HEK293 (cell line): ENCODE results near the gene RGS14.

Source experiments
- CTCF ChIA-PET: fragments of 350-600 bp; formaldehyde crosslinking; extraction: SDS; loops from one replicate; lab custom pipeline; 2021; ENCODE audit warnings: antibody characterized with exemption; lab: Yijun Ruan, JAX
- POLR2A ChIA-PET: fragments of 300-600 bp; formaldehyde crosslinking; extraction: SDS; loops from one replicate; lab custom pipeline; 2020; ENCODE audit warnings: antibody characterized with exemption, inconsistent platforms; lab: Yijun Ruan, JAX
- H3K27ac ChIP-seq: fragments of 200-500 bp; sonication (Bioruptor generic); 2 replicates; pipeline ENCODE4 v1.5.1; 2014; ENCODE audit warnings: low read depth, low read length, control low read depth, inconsistent platforms; ENCODE audit errors: extremely low read depth
- H3K36me3 ChIP-seq, 2 experiments: fragments of 200-500 bp in 1 of 2; sonication (Bioruptor generic) in 1 of 2; 1 replicate in 1 of 2; 2 replicates in 1 of 2; pipeline ENCODE4 v1.5.1; 2014 to 2017; ENCODE audit warnings: inconsistent platforms in 2 of 2, low read length in 2 of 2; ENCODE audit not compliant: control insufficient read depth in 2 of 2, insufficient read depth in 1 of 2
- H3K4me1 ChIP-seq: fragments of 200-500 bp; sonication (Bioruptor generic); 2 replicates; pipeline ENCODE4 v1.5.1; 2014; ENCODE audit warnings: mild to moderate bottlenecking, low read length, inconsistent platforms; ENCODE audit not compliant: control insufficient read depth, insufficient read depth
- H3K4me3 ChIP-seq: 2 replicates; pipeline ENCODE4 v1.5.1; 2011; ENCODE audit warnings: low read depth, mild to moderate bottlenecking, control low read depth, low read length, moderate library complexity
- H3K9me3 ChIP-seq: fragments of 200-500 bp; sonication (Bioruptor generic); 2 replicates; pipeline ENCODE4 v1.5.1; 2014; ENCODE audit warnings: low read depth, low read length, inconsistent platforms; ENCODE audit not compliant: control insufficient read depth, insufficient read depth
- GLIS2 ChIP-seq: fragments of 450-650 bp; formaldehyde crosslinking; IDR thresholded peaks from 2 replicates; pipeline ENCODE4 v1.5.1; 2016; ENCODE audit warnings: missing biosample characterization, missing genetic modification characterization
- OSR2 ChIP-seq: fragments of 450-650 bp; formaldehyde crosslinking; IDR thresholded peaks from 2 replicates; pipeline ENCODE4 v1.5.1; 2016; ENCODE audit warnings: missing biosample characterization, missing genetic modification characterization
- PRDM1 ChIP-seq: fragments of 450-650 bp; formaldehyde crosslinking; IDR thresholded peaks from 2 replicates; pipeline ENCODE4; 2016; ENCODE audit warnings: missing biosample characterization, missing genetic modification characterization
- RBAK ChIP-seq: fragments of 450-650 bp; formaldehyde crosslinking; IDR thresholded peaks from 2 replicates; pipeline ENCODE4 v1.5.1; 2016; ENCODE audit warnings: missing biosample characterization, missing genetic modification characterization
- ZNF133 ChIP-seq: fragments of 450-650 bp; formaldehyde crosslinking; IDR thresholded peaks from 2 replicates; pipeline ENCODE4 v1.5.1; 2016; ENCODE audit warnings: missing biosample characterization, missing genetic modification characterization
- ZNF221 ChIP-seq: fragments of 450-650 bp; formaldehyde crosslinking; IDR thresholded peaks from 2 replicates; pipeline ENCODE4 v1.5.1; 2017; ENCODE audit warnings: missing biosample characterization, missing genetic modification characterization, borderline replicate concordance
- ZNF239 ChIP-seq: fragments of 450-650 bp; formaldehyde crosslinking; IDR thresholded peaks from 2 replicates; pipeline ENCODE4 v1.5.1; 2016; ENCODE audit warnings: missing biosample characterization, missing genetic modification characterization
- ZNF341 ChIP-seq: fragments of 450-650 bp; formaldehyde crosslinking; IDR thresholded peaks from 2 replicates; pipeline ENCODE4; 2016; ENCODE audit warnings: low read depth, missing biosample characterization, missing genetic modification characterization
- ZNF548 ChIP-seq: fragments of 450-650 bp; formaldehyde crosslinking; IDR thresholded peaks from 2 replicates; pipeline ENCODE4 v1.5.1; 2016; ENCODE audit warnings: missing biosample characterization, missing genetic modification characterization
- ZNF561 ChIP-seq: fragments of 450-650 bp; IDR thresholded peaks from 2 replicates; pipeline ENCODE4 v1.5.1; 2018; ENCODE audit warnings: missing biosample characterization, missing genetic modification characterization, borderline replicate concordance
- ZNF660 ChIP-seq: fragments of 450-650 bp; IDR thresholded peaks from 2 replicates; pipeline ENCODE4 v1.5.1; 2018; ENCODE audit warnings: missing biosample characterization, mild to moderate bottlenecking, missing genetic modification characterization
- ZNF777 ChIP-seq: fragments of 450-650 bp; formaldehyde crosslinking; IDR thresholded peaks from 2 replicates; pipeline ENCODE4 v1.5.1; 2017; ENCODE audit warnings: missing biosample characterization, missing genetic modification characterization, borderline replicate concordance
- TF ChIP-seq, protein P1 (sequence below): sonication (generic); formaldehyde crosslinking; IDR thresholded peaks from 2 replicates; pipeline ENCODE4 v1.8.1; 2022; ENCODE audit warnings: mild to moderate bottlenecking, moderate library complexity, missing genetic modification reagents
- TF ChIP-seq, protein P2 (sequence below): fragments of 450-650 bp; formaldehyde crosslinking; IDR thresholded peaks from 2 replicates; pipeline ENCODE4; 2016; ENCODE audit warnings: missing biosample characterization, missing genetic modification characterization
- TF ChIP-seq, protein P3 (sequence below): fragments of 450-650 bp; formaldehyde crosslinking; IDR thresholded peaks from 2 replicates; pipeline ENCODE4 v1.5.1; 2016; ENCODE audit warnings: missing biosample characterization, missing genetic modification characterization
- TF ChIP-seq, protein P4 (sequence below): fragments of 450-650 bp; formaldehyde crosslinking; IDR thresholded peaks from 2 replicates; pipeline ENCODE4 v1.5.1; 2017; ENCODE audit warnings: missing biosample characterization, missing genetic modification characterization
- TF ChIP-seq, protein P5 (sequence below): fragments of 450-650 bp; formaldehyde crosslinking; IDR thresholded peaks from 2 replicates; pipeline ENCODE4 v1.5.1; 2016; ENCODE audit warnings: missing biosample characterization, missing genetic modification characterization
- TF ChIP-seq, protein P6 (sequence below): fragments of 450-650 bp; formaldehyde crosslinking; conservative IDR thresholded peaks from 2 replicates; pipeline ENCODE4 v1.5.1; 2016; ENCODE audit warnings: low read depth, missing biosample characterization, missing genetic modification characterization

The RGS14 gene

DNA sequence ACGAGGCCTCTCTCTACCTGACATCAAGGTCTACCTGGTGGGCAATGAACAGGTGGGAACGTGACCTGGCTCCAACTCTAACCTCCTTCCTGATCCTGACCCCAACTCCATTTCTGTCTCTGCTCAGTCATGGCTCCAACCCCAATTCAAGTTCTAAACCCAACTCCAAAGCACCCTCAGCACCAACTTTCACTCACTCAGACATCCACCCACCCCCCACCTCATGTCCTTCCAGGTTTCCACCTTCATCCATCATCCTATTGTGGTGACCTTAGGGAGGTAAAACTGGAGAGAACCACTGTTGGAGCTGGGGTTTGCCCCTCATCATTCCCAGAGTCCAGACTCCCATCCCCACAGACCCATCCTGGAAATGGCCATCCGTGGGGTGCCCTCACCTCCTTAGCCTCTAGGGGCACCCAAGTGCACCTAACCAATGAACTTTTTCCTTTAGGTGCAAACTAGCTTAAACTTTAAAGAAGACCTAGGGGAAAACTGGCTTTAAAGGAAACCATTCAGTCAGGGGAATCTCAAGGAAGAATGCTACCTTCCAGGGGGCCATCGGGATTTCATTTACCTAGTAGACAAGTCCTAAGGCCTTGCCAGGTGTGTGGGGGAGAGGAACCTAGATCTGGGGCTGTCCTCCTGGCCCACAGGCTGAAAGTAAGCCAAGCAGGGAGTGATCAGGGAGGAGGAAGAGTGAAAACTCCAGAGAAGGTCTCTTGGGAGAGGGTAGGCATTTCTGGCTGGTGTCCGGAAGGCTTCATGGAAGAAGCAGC lies 11.3 kb downstream of the RGS14 start:
- Histone ChIP-seq H3K4me1 (peaks cover 6% of the 10 kb centered on the region; the same call in 1 of the 2 replicates), H3K9me3 (no peaks in the 10 kb centered on the region), H3K36me3 (peaks cover 0 to 5% of the 10 kb centered on the region in 2 experiments; a peak in 1 of 3 replicates), H3K27ac (no peak overlapping the region), H3K4me3 (no peak overlapping the region)
- ChIA-PET POLR2A (no interaction called here), CTCF (interaction anchor here (0.6 to 6.1 kb wide), 17 partner anchors 10 to 219 kb away, joined by 3 to 65 read pairs (median 5); partner anchors contain the start of genes GRK6, LMAN2 and PFN3)
- TF ChIP-seq PRDM1 (tag by site-specific recombination): peak; percentile 14; the same call in 1 of the 2 replicates
- no peak for TF ChIP-seq ZNF133
- TF ChIP-seq ZNF548 (tag by site-specific recombination): no peak
- TF ChIP-seq, protein P1, sequence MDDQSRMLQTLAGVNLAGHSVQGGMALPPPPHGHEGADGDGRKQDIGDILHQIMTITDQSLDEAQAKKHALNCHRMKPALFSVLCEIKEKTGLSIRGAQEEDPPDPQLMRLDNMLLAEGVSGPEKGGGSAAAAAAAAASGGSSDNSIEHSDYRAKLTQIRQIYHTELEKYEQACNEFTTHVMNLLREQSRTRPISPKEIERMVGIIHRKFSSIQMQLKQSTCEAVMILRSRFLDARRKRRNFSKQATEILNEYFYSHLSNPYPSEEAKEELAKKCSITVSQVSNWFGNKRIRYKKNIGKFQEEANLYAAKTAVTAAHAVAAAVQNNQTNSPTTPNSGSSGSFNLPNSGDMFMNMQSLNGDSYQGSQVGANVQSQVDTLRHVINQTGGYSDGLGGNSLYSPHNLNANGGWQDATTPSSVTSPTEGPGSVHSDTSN: no peak
- TF ChIP-seq, protein P2, sequence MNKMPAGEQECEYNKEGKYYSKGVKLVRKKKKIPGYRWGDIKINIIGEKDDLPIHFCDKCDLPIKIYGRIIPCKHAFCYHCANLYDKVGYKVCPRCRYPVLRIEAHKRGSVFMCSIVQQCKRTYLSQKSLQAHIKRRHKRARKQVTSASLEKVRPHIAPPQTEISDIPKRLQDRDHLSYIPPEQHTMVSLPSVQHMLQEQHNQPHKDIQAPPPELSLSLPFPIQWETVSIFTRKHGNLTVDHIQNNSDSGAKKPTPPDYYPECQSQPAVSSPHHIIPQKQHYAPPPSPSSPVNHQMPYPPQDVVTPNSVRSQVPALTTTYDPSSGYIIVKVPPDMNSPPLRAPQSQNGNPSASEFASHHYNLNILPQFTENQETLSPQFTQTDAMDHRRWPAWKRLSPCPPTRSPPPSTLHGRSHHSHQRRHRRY (tag by site-specific recombination): no peak
- no peak for TF ChIP-seq OSR2 (tag by site-specific recombination)
- TF ChIP-seq RBAK: no peak
- no peak for TF ChIP-seq ZNF561
- TF ChIP-seq, protein P3, sequence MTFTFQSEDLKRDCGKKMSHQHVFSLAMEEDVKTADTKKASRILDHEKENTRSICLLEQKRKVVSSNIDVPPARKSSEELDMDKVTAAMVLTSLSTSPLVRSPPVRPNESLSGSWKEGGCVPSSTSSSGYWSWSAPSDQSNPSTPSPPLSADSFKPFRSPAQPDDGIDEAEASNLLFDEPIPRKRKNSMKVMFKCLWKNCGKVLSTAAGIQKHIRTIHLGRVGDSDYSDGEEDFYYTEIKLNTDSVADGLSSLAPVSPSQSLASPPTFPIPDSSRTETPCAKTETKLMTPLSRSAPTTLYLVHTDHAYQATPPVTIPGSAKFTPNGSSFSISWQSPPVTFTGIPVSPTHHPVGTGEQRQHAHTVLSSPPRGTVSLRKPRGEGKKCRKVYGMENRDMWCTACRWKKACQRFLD (tag by site-specific recombination): no peak
- TF ChIP-seq ZNF660: no peak
- TF ChIP-seq, protein P4, sequence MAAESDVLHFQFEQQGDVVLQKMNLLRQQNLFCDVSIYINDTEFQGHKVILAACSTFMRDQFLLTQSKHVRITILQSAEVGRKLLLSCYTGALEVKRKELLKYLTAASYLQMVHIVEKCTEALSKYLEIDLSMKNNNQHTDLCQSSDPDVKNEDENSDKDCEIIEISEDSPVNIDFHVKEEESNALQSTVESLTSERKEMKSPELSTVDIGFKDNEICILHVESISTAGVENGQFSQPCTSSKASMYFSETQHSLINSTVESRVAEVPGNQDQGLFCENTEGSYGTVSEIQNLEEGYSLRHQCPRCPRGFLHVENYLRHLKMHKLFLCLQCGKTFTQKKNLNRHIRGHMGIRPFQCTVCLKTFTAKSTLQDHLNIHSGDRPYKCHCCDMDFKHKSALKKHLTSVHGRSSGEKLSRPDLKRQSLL (tag by site-specific recombination): no peak
- TF ChIP-seq, protein P5, sequence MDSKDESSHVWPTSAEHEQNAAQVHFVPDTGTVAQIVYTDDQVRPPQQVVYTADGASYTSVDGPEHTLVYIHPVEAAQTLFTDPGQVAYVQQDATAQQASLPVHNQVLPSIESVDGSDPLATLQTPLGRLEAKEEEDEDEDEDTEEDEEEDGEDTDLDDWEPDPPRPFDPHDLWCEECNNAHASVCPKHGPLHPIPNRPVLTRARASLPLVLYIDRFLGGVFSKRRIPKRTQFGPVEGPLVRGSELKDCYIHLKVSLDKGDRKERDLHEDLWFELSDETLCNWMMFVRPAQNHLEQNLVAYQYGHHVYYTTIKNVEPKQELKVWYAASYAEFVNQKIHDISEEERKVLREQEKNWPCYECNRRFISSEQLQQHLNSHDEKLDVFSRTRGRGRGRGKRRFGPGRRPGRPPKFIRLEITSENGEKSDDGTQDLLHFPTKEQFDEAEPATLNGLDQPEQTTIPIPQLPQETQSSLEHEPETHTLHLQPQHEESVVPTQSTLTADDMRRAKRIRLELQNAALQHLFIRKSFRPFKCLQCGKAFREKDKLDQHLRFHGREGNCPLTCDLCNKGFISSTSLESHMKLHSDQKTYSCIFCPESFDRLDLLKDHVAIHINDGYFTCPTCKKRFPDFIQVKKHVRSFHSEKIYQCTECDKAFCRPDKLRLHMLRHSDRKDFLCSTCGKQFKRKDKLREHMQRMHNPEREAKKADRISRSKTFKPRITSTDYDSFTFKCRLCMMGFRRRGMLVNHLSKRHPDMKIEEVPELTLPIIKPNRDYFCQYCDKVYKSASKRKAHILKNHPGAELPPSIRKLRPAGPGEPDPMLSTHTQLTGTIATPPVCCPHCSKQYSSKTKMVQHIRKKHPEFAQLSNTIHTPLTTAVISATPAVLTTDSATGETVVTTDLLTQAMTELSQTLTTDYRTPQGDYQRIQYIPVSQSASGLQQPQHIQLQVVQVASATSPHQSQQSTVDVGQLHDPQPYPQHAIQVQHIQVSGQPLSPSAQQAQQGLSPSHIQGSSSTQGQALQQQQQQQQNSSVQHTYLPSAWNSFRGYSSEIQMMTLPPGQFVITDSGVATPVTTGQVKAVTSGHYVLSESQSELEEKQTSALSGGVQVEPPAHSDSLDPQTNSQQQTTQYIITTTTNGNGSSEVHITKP (tag by site-specific recombination): 0 out of 2 replicates have a peak, but pooled peaks have one; percentile 14
- no peak for TF ChIP-seq ZNF239 (tag by site-specific recombination)
- no peak for TF ChIP-seq ZNF777
- TF ChIP-seq ZNF221 (tag by site-specific recombination): no peak
- TF ChIP-seq ZNF341 (tag by site-specific recombination): 0 out of 2 replicates have a peak, but pooled peaks have one; percentile 11
- TF ChIP-seq GLIS2: no peak
- TF ChIP-seq, protein P6, sequence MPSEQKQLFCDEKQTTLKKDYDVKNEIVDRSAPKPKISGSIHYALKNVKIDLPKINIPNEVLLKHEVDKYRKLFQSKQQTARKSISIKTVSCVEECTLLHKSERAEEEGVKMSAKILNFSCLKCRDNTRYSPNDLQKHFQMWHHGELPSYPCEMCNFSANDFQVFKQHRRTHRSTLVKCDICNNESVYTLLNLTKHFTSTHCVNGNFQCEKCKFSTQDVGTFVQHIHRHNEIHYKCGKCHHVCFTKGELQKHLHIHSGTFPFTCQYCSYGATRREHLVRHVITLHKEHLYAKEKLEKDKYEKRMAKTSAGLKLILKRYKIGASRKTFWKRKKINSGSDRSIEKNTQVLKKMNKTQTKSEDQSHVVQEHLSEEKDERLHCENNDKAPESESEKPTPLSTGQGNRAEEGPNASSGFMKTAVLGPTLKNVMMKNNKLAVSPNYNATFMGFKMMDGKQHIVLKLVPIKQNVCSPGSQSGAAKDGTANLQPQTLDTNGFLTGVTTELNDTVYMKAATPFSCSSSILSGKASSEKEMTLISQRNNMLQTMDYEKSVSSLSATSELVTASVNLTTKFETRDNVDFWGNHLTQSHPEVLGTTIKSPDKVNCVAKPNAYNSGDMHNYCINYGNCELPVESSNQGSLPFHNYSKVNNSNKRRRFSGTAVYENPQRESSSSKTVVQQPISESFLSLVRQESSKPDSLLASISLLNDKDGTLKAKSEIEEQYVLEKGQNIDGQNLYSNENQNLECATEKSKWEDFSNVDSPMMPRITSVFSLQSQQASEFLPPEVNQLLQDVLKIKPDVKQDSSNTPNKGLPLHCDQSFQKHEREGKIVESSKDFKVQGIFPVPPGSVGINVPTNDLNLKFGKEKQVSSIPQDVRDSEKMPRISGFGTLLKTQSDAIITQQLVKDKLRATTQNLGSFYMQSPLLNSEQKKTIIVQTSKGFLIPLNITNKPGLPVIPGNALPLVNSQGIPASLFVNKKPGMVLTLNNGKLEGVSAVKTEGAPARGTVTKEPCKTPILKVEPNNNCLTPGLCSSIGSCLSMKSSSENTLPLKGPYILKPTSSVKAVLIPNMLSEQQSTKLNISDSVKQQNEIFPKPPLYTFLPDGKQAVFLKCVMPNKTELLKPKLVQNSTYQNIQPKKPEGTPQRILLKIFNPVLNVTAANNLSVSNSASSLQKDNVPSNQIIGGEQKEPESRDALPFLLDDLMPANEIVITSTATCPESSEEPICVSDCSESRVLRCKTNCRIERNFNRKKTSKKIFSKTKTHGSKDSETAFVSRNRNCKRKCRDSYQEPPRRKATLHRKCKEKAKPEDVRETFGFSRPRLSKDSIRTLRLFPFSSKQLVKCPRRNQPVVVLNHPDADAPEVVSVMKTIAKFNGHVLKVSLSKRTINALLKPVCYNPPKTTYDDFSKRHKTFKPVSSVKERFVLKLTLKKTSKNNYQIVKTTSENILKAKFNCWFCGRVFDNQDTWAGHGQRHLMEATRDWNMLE (tag by site-specific recombination): no peak
